Smooth muscle cell (in vitro differentiated cells): Measurements from ENCODE around the gene RIN3. TPM values are rescaled to one million over a fixed set of nuclear protein-coding genes. Genes with fewer than 3 reads are reported as not detected.

Source experiments
- DNase-seq: peaks from one replicate; lab custom pipeline; 2025; ENCODE audit not compliant: unreplicated experiment; lab: John Stamatoyannopoulos, UW
- H2AFZ ChIP-seq: fragments of 200-600 bp; sonication (generic); 2 replicates; pipeline ENCODE4 v1.6.0; 2016; ENCODE audit warnings: antibody characterized with exemption, low read depth, mild to moderate bottlenecking
- H3F3A ChIP-seq: fragments of 200-600 bp; sonication (generic); 2 replicates; pipeline ENCODE4 v1.6.0; 2017; ENCODE audit warnings: antibody characterized with exemption, low read depth
- H3K27ac ChIP-seq: fragments of 200-600 bp; sonication (generic); 2 replicates; pipeline ENCODE4 v1.5.1; 2016; ENCODE audit warnings: low read depth, mild to moderate bottlenecking
- H3K27me3 ChIP-seq: fragments of 200-600 bp; sonication (generic); 2 replicates; pipeline ENCODE4 v1.6.1; 2016; ENCODE audit warnings: low read depth, mild to moderate bottlenecking
- H3K36me3 ChIP-seq: fragments of 200-600 bp; sonication (generic); 2 replicates; pipeline ENCODE4 v1.5.1; 2016; ENCODE audit warnings: low read depth
- H3K4me1 ChIP-seq: fragments of 200-600 bp; sonication (generic); 2 replicates; pipeline ENCODE4 v1.5.1; 2016; ENCODE audit warnings: low read depth
- H3K4me2 ChIP-seq: fragments of 200-600 bp; sonication (generic); 2 replicates; pipeline ENCODE4 v1.6.0; 2016; ENCODE audit warnings: mild to moderate bottlenecking
- H3K4me3 ChIP-seq: fragments of 200-600 bp; sonication (generic); 2 replicates; pipeline ENCODE4 v1.5.1; 2016; ENCODE audit warnings: mild to moderate bottlenecking
- H3K79me2 ChIP-seq: fragments of 200-600 bp; sonication (generic); 2 replicates; pipeline ENCODE4 v1.6.0; 2016; ENCODE audit warnings: low read depth, mild to moderate bottlenecking
- H3K9ac ChIP-seq: fragments of 200-600 bp; sonication (generic); 2 replicates; pipeline ENCODE4 v1.6.0; 2016; ENCODE audit warnings: low read depth
- H3K9me3 ChIP-seq: fragments of 200-600 bp; sonication (generic); replicated peaks from 2 replicates; pipeline ENCODE4 v1.5.1; 2016; ENCODE audit warnings: low read depth
- H4K20me1 ChIP-seq: fragments of 200-600 bp; sonication (generic); 2 replicates; pipeline ENCODE4 v1.6.0; 2016; ENCODE audit warnings: low read depth
- WGBS: methylation state at CpG from one replicate; pipeline ENCODE4 v1.1.7; 2016; ENCODE audit warnings: low lambda C conversion rate; 5-methylcytosine and 5-hydroxymethylcytosine counted together
- polyA plus RNA-seq: library from polyadenylated mRNA; unstranded; fragments of >200 nt; fragmentation: Nextera tagmentation; extraction: Ambion mirVana; gene quantifications from 2 replicates; pipeline ENCODE4 v1.2.1, GENCODE V29; 2016
- total RNA-seq: library from RNA; depleted of rRNA; stranded (reverse); fragments of >200 nt; gene quantifications from 2 replicates; pipeline ENCODE4 v1.2.3, GENCODE V29; 2014
- TF ChIP-seq, protein P1 (sequence below): fragments of 200-600 bp; sonication (generic); IDR thresholded peaks from 2 replicates; pipeline ENCODE4 v1.5.1; 2017; ENCODE audit warnings: borderline replicate concordance, mild to moderate bottlenecking, antibody characterized with exemption; ENCODE audit not compliant: insufficient read depth, poor library complexity, severe bottlenecking

Gene RIN3
- total and polyA plus RNA-seq, 2 experiments from 2014 or later, result 2.7 to 3.8 TPM

DNA sequence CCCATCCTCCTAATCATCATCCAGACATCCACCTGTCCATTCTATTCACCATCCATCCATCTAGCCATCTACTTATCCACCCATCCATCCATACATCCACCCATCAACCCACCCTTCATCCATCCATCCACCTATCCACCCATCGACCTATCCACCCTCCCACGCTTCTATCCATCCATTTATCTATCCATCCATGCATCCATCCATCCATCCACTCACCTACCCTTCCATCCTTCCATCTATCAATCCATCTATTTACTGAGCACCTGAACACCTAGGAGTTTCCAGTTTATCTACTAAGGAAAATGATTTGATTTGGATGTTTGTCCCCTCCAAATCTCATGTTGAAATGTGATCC lies 7.5 kb downstream of the RIN3 start:
- Histone ChIP-seq H3K9me3 (no peaks in the 10 kb centered on the region), H3K27me3 (no peaks in the 10 kb centered on the region), H3K27ac (no peak overlapping the region), H3K4me2 (no peak overlapping the region), H3K9ac (no peak overlapping the region), H3F3A (no peaks in the 10 kb centered on the region), H3K36me3 (no peaks in the 10 kb centered on the region), H4K20me1 (no peaks in the 10 kb centered on the region), H3K4me3 (no peak overlapping the region), H3K4me1 (no peaks in the 10 kb centered on the region), H2AFZ (no peak overlapping the region), H3K79me2 (no peaks in the 10 kb centered on the region)
- TF ChIP-seq, protein P1, sequence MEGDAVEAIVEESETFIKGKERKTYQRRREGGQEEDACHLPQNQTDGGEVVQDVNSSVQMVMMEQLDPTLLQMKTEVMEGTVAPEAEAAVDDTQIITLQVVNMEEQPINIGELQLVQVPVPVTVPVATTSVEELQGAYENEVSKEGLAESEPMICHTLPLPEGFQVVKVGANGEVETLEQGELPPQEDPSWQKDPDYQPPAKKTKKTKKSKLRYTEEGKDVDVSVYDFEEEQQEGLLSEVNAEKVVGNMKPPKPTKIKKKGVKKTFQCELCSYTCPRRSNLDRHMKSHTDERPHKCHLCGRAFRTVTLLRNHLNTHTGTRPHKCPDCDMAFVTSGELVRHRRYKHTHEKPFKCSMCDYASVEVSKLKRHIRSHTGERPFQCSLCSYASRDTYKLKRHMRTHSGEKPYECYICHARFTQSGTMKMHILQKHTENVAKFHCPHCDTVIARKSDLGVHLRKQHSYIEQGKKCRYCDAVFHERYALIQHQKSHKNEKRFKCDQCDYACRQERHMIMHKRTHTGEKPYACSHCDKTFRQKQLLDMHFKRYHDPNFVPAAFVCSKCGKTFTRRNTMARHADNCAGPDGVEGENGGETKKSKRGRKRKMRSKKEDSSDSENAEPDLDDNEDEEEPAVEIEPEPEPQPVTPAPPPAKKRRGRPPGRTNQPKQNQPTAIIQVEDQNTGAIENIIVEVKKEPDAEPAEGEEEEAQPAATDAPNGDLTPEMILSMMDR, result no peak
- no peak for DNase-seq
- WGBS, result 95% methylated on average over 2 of the region's 2 CpGs

DNA sequence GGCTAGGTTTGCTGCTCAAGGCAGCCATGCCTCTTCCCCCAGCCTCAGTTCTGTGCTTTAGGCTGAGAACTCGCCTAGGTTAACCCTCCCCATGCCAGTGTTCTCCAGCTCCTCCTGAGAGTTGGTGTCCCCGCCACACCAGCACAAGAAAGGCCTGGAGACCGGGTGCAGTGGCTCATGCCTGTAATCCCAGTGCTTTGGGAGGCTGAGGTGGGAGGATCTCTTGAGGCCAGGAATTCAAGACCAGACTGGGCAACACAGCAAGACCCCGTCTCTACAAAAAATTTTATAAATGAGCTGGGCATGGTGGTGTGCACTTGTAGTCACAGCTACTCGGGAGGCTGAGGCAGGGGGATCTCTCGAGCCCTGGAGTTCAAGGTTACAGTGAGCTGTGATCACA lies 10.2 kb downstream of the RIN3 start:
- no peaks in the 10 kb centered on the region for H3K27me3 ChIP-seq
- no peaks in the 10 kb centered on the region for H3K4me1 ChIP-seq
- TF ChIP-seq, protein P1, result no peak
- H3K79me2 ChIP-seq, result no peaks in the 10 kb centered on the region
- H3F3A ChIP-seq, result no peaks in the 10 kb centered on the region
- 94% methylated on average over 6 of the region's 6 CpGs for WGBS
- no peaks in the 10 kb centered on the region for H3K36me3 ChIP-seq
- H3K4me2 ChIP-seq, result no peak overlapping the region
- H3K9me3 ChIP-seq, result no peaks in the 10 kb centered on the region
- H2AFZ ChIP-seq, result no peak overlapping the region
- H3K4me3 ChIP-seq, result no peak overlapping the region
- no peak overlapping the region for H3K9ac ChIP-seq
- no peak for DNase-seq
- no peak overlapping the region for H3K27ac ChIP-seq
- H4K20me1 ChIP-seq, result peaks cover 7% of the 10 kb centered on the region

DNA sequence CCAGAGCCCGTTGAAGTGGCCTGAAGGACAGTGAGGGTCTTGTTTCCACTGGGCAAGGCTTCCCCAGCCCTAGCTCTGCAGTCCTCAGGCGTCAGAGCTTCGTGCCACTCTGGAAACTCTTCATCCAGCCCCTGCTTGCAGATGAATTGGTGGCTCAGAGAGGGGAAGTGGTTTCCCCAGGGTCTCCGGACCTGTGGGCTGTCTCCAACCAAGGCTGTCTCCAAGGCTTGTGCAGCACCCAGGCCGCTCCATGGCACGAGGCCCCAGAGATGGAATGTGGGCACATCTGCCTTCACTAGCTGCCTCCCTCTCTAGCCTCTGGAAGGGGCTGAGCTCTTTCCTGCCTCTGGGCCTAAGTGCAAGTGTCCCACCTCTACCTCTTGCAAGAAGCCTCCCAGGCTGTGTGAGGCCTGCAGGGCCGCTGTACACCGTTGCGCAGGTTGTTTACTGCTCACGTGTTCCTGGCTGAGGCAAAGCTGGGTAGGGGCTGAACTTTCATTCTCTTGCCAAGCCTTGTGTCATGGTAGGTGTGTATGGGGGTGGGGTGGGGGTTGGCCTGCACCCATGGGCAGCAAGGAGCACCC lies 11.1 kb downstream of the RIN3 start:
- Histone ChIP-seq H3K4me2 (no peak overlapping the region), H3F3A (no peaks in the 10 kb centered on the region), H4K20me1 (peaks cover 7% of the 10 kb centered on the region), H3K79me2 (no peaks in the 10 kb centered on the region), H3K9me3 (no peaks in the 10 kb centered on the region), H3K9ac (no peak overlapping the region), H3K27ac (no peak overlapping the region), H3K27me3 (no peaks in the 10 kb centered on the region), H3K4me3 (no peak overlapping the region), H2AFZ (no peak overlapping the region), H3K36me3 (no peaks in the 10 kb centered on the region), H3K4me1 (no peaks in the 10 kb centered on the region)
- 93% methylated on average over 10 of the region's 10 CpGs for WGBS
- DNase-seq, result no peak
- TF ChIP-seq, protein P1, result no peak

DNA sequence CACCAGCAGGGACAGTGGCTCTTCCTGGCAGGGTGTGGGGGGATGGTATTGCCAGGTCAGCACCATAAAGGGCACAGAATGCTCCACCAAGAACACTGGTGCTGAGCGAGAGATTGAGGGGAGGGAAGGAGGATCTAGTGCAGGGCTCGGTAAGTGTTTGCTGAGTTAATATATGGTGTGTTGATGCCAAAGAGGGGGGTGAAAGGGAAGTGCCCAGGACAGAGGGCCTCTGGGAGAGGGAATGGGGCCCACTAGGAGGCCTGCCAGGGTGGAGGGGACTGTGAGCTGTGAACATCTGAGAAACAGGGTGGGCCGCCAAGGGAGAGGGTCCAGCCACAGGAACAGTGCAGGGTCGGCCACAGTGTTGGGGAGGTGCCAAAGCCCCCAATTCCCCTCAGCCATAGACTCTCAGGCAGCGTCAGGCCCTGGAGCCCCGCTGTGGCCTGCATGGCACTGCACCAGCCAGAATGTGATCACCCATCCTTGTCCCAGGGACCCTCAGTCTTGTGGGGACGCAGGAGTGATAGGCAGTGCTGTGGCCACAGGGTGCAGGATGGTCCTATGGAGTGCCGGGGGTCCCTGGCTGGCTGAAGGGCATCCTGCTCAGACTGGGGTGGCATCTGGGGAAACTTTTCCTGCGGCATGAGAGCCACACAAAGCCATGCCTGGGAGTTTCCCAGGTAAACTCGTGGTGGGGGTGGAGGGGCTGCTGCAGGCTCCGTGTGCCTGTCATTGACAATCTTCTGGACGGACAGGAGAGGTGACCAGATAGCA lies 11.9 kb downstream of the RIN3 start:
- Histone ChIP-seq H3K9ac (no peak overlapping the region), H4K20me1 (peaks cover 7% of the 10 kb centered on the region), H3K9me3 (no peaks in the 10 kb centered on the region), H3K4me1 (no peaks in the 10 kb centered on the region), H3K79me2 (no peaks in the 10 kb centered on the region), H3K4me2 (no peak overlapping the region), H3K27me3 (no peaks in the 10 kb centered on the region), H3K36me3 (no peaks in the 10 kb centered on the region), H2AFZ (no peak overlapping the region), H3F3A (no peaks in the 10 kb centered on the region), H3K4me3 (no peak overlapping the region), H3K27ac (no peak overlapping the region)
- 94% methylated on average over 12 of the region's 12 CpGs for WGBS
- no peak for DNase-seq
- TF ChIP-seq, protein P1, result no peak
